GM06990 (cell line): ENCODE data around the gene PCDHA5.
"Not testable (repeated sequence)": the region's sequence is repeated elsewhere in the genome, so short reads cannot be mapped to it uniquely, and the experiment has no call there.

Experiments
- DNase-seq: peaks from one replicate; pipeline ENCODE4 v3.0.0-alpha.2; 2011; ENCODE audit not compliant: insufficient read length; ENCODE audit errors: extremely low read depth
- H3K27me3 ChIP-seq: replicated peaks from 2 replicates; pipeline ENCODE4 v1.6.0; 2011; ENCODE audit warnings: low read length; ENCODE audit not compliant: control insufficient read depth, insufficient read depth
- H3K36me3 ChIP-seq: 2 replicates; pipeline ENCODE4 v1.5.1; 2011; ENCODE audit warnings: low read length; ENCODE audit not compliant: control insufficient read depth, insufficient read depth
- H3K4me3 ChIP-seq: replicated peaks from 2 replicates; pipeline ENCODE4 v1.5.1; 2011; ENCODE audit warnings: low read depth, mild to moderate bottlenecking, control low read depth, low read length
- CTCF ChIP-seq: IDR thresholded peaks from 2 replicates; pipeline ENCODE4 v1.5.1; 2011; ENCODE audit warnings: low read length, control low read depth, mild to moderate bottlenecking, inconsistent platforms; ENCODE audit not compliant: insufficient read depth, poor library complexity, severe bottlenecking

The PCDHA5 gene

GRCh38 chr5:140835622-140836510 is 14.5 kb downstream of the PCDHA5 start:
- no peaks in the 10 kb centered on the region for H3K36me3 ChIP-seq
- no peaks in the 10 kb centered on the region for H3K27me3 ChIP-seq

GRCh38 chr5:140840978-140841962 is 19.9 kb downstream of the PCDHA5 start, which contains the start of gene PCDHA8:
PCDHA8 (plus strand) TSS chr5:140841187; CDS start chr5:140841322, 135 bp downstream.
- no peak for DNase-seq
- no peaks in the 10 kb centered on the region for H3K27me3 ChIP-seq
- no peak within 1 kb of the TSS for H3K4me3 ChIP-seq
- TF ChIP-seq CTCF: peak; percentile 20
- no peaks in the 10 kb centered on the region for H3K36me3 ChIP-seq

More at GRCh38 chr5:140835622-140836510, 14.5 kb downstream of the PCDHA5 start:
- no peak for TF ChIP-seq CTCF
- H3K4me3 ChIP-seq: no peak overlapping the region
- no peak for DNase-seq

- Histone ChIP-seq H3K36me3 (no peaks in the 10 kb centered on the region), H3K4me3 (no peak overlapping the region), H3K27me3 (no peaks in the 10 kb centered on the region)
- no peak for TF ChIP-seq CTCF
- DNase-seq: no peak
Measured at GRCh38 chr5:140842798-140843733, 21.7 kb downstream of the PCDHA5 start.

GRCh38 chr5:140848139-140849102 is 27.0 kb downstream of the PCDHA5 start, which contains the start of gene PCDHA9:
PCDHA9 (plus strand) TSS chr5:140848382; CDS start chr5:140848496, 114 bp downstream.
- not testable (repeated sequence) for DNase-seq, H3K4me3 ChIP-seq, H3K36me3 ChIP-seq, H3K27me3 ChIP-seq

- not testable (repeated sequence) for DNase-seq, H3K27me3 ChIP-seq, H3K36me3 ChIP-seq, H3K4me3 ChIP-seq
Measured at GRCh38 chr5:140849831-140850634, 28.6 kb downstream of the PCDHA5 start.
